ENCODE data around the gene SMLR1. TPM values are rescaled to one million over a fixed set of nuclear protein-coding genes. Genes with fewer than 3 reads are reported as not detected.
A peak's percentile ranks its signal among the peaks of the same experiment; 100 is the strongest.

Gene SMLR1
- total and polyA plus RNA-seq, 8 donors: 0.73 TPM; not detected in 7

DNA sequence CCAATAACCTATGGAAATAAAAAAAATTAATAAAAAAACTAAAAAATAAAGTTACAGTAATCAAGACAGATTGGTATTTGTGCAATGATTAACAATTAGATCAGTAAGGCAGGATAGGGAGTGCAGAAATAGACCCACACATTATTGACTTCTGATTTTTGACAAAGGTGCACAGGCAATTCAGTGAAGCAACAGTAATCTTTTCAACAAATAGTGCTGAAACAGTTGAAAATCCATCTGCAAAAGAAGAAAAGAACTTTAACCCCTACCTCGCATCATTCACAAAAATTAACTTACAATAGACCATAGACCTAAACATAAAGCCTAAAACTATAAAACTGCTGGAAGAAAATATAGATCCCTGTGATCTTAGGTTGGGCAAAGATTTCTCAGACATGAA lies 4.5 kb upstream of the SMLR1 start:
- H3K27ac ChIP-seq: no peak overlapping the region
- no peak for DNase-seq
- H3K4me3 ChIP-seq: no peak overlapping the region
- WGBS, 5 donors: 88 to 94% (median 91%) methylated on average over 1 of the region's 1 CpG
- H3K9me3 ChIP-seq: peaks cover 0 to 4% (median 0%) of the 10 kb centered on the region in 4 donors
- peaks cover 0 to 8% (median 0%) of the 10 kb centered on the region in 4 donors for H3K4me1 ChIP-seq
- TF ChIP-seq POLR2A (IDR thresholded peaks at IDR 0.05) (no peak), EP300 (IDR thresholded peaks at IDR 0.05) (no peak), POLR2AphosphoS5 (IDR thresholded peaks at IDR 0.05) (no peak)
- TF ChIP-seq, protein P1, sequence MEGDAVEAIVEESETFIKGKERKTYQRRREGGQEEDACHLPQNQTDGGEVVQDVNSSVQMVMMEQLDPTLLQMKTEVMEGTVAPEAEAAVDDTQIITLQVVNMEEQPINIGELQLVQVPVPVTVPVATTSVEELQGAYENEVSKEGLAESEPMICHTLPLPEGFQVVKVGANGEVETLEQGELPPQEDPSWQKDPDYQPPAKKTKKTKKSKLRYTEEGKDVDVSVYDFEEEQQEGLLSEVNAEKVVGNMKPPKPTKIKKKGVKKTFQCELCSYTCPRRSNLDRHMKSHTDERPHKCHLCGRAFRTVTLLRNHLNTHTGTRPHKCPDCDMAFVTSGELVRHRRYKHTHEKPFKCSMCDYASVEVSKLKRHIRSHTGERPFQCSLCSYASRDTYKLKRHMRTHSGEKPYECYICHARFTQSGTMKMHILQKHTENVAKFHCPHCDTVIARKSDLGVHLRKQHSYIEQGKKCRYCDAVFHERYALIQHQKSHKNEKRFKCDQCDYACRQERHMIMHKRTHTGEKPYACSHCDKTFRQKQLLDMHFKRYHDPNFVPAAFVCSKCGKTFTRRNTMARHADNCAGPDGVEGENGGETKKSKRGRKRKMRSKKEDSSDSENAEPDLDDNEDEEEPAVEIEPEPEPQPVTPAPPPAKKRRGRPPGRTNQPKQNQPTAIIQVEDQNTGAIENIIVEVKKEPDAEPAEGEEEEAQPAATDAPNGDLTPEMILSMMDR (IDR thresholded peaks at IDR 0.05): no peak
- H3K27me3 ChIP-seq: no peaks in the 10 kb centered on the region
- H3K36me3 ChIP-seq: no peaks in the 10 kb centered on the region
- intact Hi-C loops (cut with DNase I; ENCODE audit: low total_unique reads): no loop called here

GRCh38 chr6:130824978-130825694 lies 2.1 kb upstream of the SMLR1 start:
- no peak overlapping the region for H3K4me3 ChIP-seq
- no peaks in the 10 kb centered on the region for H3K27me3 ChIP-seq
- TF ChIP-seq, protein P1 (IDR thresholded peaks at IDR 0.05): no peak
- TF ChIP-seq POLR2AphosphoS5 (IDR thresholded peaks at IDR 0.05): no peak
- no peak for TF ChIP-seq EP300 (IDR thresholded peaks at IDR 0.05)
- TF ChIP-seq POLR2A (IDR thresholded peaks at IDR 0.05): no peak
- no peak for DNase-seq
- peaks cover 0 to 9% (median 0%) of the 10 kb centered on the region in 4 donors for H3K4me1 ChIP-seq
- H3K36me3 ChIP-seq: no peaks in the 10 kb centered on the region
- no peak overlapping the region for H3K27ac ChIP-seq
- 81 to 90% (median 88%) methylated on average over 5 of the region's 5 CpGs for WGBS, 5 donors
- intact Hi-C loops (cut with DNase I; ENCODE audit: low total_unique reads): no loop called here
- H3K9me3 ChIP-seq: no peaks in the 10 kb centered on the region

DNA sequence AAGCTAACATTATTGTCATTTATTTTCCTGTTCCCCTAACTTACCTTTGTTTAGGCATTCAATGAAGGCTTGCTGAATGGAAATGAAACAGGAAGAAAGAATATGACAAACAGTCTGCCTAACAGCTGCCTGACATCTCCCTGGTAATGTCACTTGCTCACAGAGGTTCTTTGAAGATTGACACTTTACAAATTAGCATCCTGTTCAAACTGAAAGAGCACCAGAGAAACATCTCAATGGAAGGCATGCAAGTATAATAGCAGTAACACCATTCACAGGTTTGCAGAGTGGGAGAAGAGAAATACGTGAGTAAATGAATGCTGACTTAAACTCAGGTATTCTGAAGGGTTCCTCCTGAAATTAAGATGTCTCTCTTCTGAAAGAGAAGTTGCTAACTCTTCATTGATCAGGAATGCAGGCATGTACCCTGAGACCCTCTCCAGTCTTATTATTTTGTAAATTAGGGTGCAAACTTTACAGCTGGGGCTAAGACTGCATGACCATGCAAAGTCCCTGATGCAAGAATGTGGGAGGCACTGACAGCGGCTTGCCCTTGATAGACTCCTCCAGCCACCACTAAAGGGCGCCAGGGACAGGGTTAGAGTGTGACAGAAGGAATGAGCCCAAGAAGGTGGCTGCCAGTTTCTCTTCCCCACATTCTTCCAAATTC lies 1.3 kb upstream of the SMLR1 start:
- Histone ChIP-seq H3K27ac (no peak overlapping the region), H3K4me3 (no peak overlapping the region), H3K27me3 (no peaks in the 10 kb centered on the region), H3K9me3 (no peaks in the 10 kb centered on the region), H3K4me1 (peaks cover 0 to 9% (median 0%) of the 10 kb centered on the region in 4 donors), H3K36me3 (no peaks in the 10 kb centered on the region)
- intact Hi-C loops (cut with DNase I; ENCODE audit: low total_unique reads): no loop called here
- WGBS, 5 donors: 84 to 88% (median 88%) methylated on average over 3 of the region's 3 CpGs
- TF ChIP-seq, protein P1 (IDR thresholded peaks at IDR 0.05): no peak
- TF ChIP-seq EP300 (IDR thresholded peaks at IDR 0.05) (no peak), POLR2A (IDR thresholded peaks at IDR 0.05) (no peak), POLR2AphosphoS5 (IDR thresholded peaks at IDR 0.05) (no peak)
- DNase-seq: peak in 1 of 2 donors; percentile 21

GRCh38 chr6:130826442-130827246 lies 562 bp upstream of the SMLR1 start:
- H3K4me1 ChIP-seq: peaks cover 0 to 9% (median 0%) of the 10 kb centered on the region in 4 donors
- H3K36me3 ChIP-seq: no peaks in the 10 kb centered on the region
- no peak for DNase-seq
- no peaks in the 10 kb centered on the region for H3K27me3 ChIP-seq
- 85 to 95% (median 92%) methylated on average over 4 of the region's 4 CpGs for WGBS, 5 donors
- H3K4me3 ChIP-seq: no peak overlapping the region
- intact Hi-C loops (cut with DNase I; ENCODE audit: low total_unique reads): no loop called here
- no peaks in the 10 kb centered on the region for H3K9me3 ChIP-seq
- H3K27ac ChIP-seq: no peak overlapping the region
- TF ChIP-seq EP300 (IDR thresholded peaks at IDR 0.05) (no peak), POLR2AphosphoS5 (IDR thresholded peaks at IDR 0.05) (no peak), POLR2A (IDR thresholded peaks at IDR 0.05) (no peak)
- TF ChIP-seq, protein P1 (IDR thresholded peaks at IDR 0.05): no peak
